Astrocyte (in vitro differentiated cells and primary cell): ENCODE results near the gene RPP25L. TPM values are rescaled to one million over a fixed set of nuclear protein-coding genes. Genes with fewer than 3 reads are reported as not detected.

Source experiments
- DNase-seq: peaks from one replicate; pipeline ENCODE4 v3.0.0-alpha.2; 2010; ENCODE audit warnings: low read depth
- FAIRE-seq: peaks from 2 replicates; lab custom pipeline; 2011; peaks lifted over from hg19 to GRCh38; lab: Jason Lieb, UNC
- H2AFZ ChIP-seq: 2 replicates; pipeline ENCODE4 v1.6.0; 2012; ENCODE audit warnings: low read depth, low read length, inconsistent platforms
- H3K27ac ChIP-seq: 2 replicates; pipeline ENCODE4 v1.5.1; 2011; ENCODE audit warnings: low read depth, low read length, inconsistent platforms
- H3K27me3 ChIP-seq: 2 replicates; pipeline ENCODE4 v1.6.0; 2011; ENCODE audit warnings: low read length, inconsistent platforms; ENCODE audit not compliant: insufficient read depth
- H3K36me3 ChIP-seq: 2 replicates; pipeline ENCODE4 v1.5.1; 2011; ENCODE audit warnings: low read length, inconsistent platforms; ENCODE audit not compliant: insufficient read depth
- H3K4me1 ChIP-seq: 2 replicates; pipeline ENCODE4 v1.5.1; 2011; ENCODE audit warnings: low read length, inconsistent platforms; ENCODE audit not compliant: insufficient read depth
- H3K4me2 ChIP-seq: 2 replicates; pipeline ENCODE4 v1.6.0; 2012; ENCODE audit warnings: low read length, inconsistent platforms
- H3K4me3 ChIP-seq: 2 replicates; pipeline ENCODE4 v1.5.1; 2011; ENCODE audit warnings: low read depth, mild to moderate bottlenecking, low read length, inconsistent platforms; ENCODE audit not compliant: insufficient read depth
- H3K79me2 ChIP-seq: 2 replicates; pipeline ENCODE4 v1.6.0; 2012; ENCODE audit warnings: mild to moderate bottlenecking, low read length, inconsistent platforms; ENCODE audit not compliant: insufficient read depth
- H3K9ac ChIP-seq: 2 replicates; pipeline ENCODE4 v1.6.0; 2012; ENCODE audit warnings: mild to moderate bottlenecking, low read length, inconsistent platforms
- H3K9me3 ChIP-seq: 2 replicates; pipeline ENCODE4 v1.5.1; 2012; ENCODE audit warnings: low read depth, mild to moderate bottlenecking, low read length, inconsistent platforms; ENCODE audit not compliant: insufficient read depth
- H4K20me1 ChIP-seq: 2 replicates; pipeline ENCODE4 v1.6.0; 2012; ENCODE audit warnings: low read length, inconsistent platforms; ENCODE audit not compliant: insufficient read depth
- H3K27ac Mint-ChIP-seq: one replicate; pipeline ENCODE4 v1.8.0; 2021; ENCODE audit warnings: mild to moderate bottlenecking, mixed read lengths; ENCODE audit not compliant: unreplicated experiment
- H3K27me3 Mint-ChIP-seq: one replicate; pipeline ENCODE4 v1.8.0; 2021; ENCODE audit warnings: low read depth, mixed read lengths; ENCODE audit not compliant: unreplicated experiment
- H3K36me3 Mint-ChIP-seq: one replicate; pipeline ENCODE4 v1.8.0; 2021; ENCODE audit warnings: low read depth, mixed read lengths; ENCODE audit not compliant: unreplicated experiment
- H3K4me1 Mint-ChIP-seq: one replicate; pipeline ENCODE4 v1.8.0; 2021; ENCODE audit warnings: low read depth, mixed read lengths; ENCODE audit not compliant: unreplicated experiment
- H3K4me3 Mint-ChIP-seq: one replicate; pipeline ENCODE4 v1.8.0; 2021; ENCODE audit warnings: mild to moderate bottlenecking, moderate library complexity, mixed read lengths; ENCODE audit not compliant: unreplicated experiment
- H3K9me3 Mint-ChIP-seq: one replicate; pipeline ENCODE4 v1.8.0; 2021; ENCODE audit warnings: mild to moderate bottlenecking, mixed read lengths; ENCODE audit not compliant: unreplicated experiment
- CTCF ChIP-seq: IDR thresholded peaks from 2 replicates; pipeline ENCODE4 v1.5.1; 2011; ENCODE audit warnings: low read depth, mild to moderate bottlenecking, inconsistent platforms, low read length, moderate library complexity; ENCODE audit not compliant: insufficient read depth
- EZH2 ChIP-seq: IDR thresholded peaks from 2 replicates; pipeline ENCODE4 v1.6.1; 2012; ENCODE audit warnings: mild to moderate bottlenecking, low read length, inconsistent platforms; ENCODE audit not compliant: insufficient read depth
- total RNA-seq: library from RNA; stranded (reverse); gene quantifications from 2 replicates; pipeline ENCODE4 v1.2.1, GENCODE V29; 2021

Gene RPP25L
- total RNA-seq, 1 donor from 2014 or later: 13.9 TPM

- Histone ChIP-seq H3K36me3 (no peaks in the 10 kb centered on the region), H3K4me2 (no peak overlapping the region), H3K9me3 (no peaks in the 10 kb centered on the region), H3K4me1 (peaks cover 42% of the 10 kb centered on the region), H3K27me3 (no peaks in the 10 kb centered on the region), H3K9ac (no peak overlapping the region), H3K79me2 (peaks cover 8% of the 10 kb centered on the region), H3K4me3 (no peak overlapping the region), H2AFZ (no peak overlapping the region), H3K27ac (no peak overlapping the region), H4K20me1 (peaks cover 4% of the 10 kb centered on the region)
- TF ChIP-seq EZH2 (no peak), CTCF (no peak)
- H3K9me3 Mint-ChIP-seq: no peaks in the 10 kb centered on the region
- H3K4me1 Mint-ChIP-seq: peaks cover 40% of the 10 kb centered on the region
- H3K27ac Mint-ChIP-seq: peak overlapping the region; percentile 18
- no peak for DNase-seq
- H3K4me3 Mint-ChIP-seq: peak overlapping the region; percentile 34
- H3K36me3 Mint-ChIP-seq: peaks cover 6% of the 10 kb centered on the region
- no peak for FAIRE-seq
- peaks cover 2% of the 10 kb centered on the region for H3K27me3 Mint-ChIP-seq
Measured at GRCh38 chr9:34650816-34651215, 38.9 kb upstream of the RPP25L start.

GRCh38 chr9:34648673-34649072 lies 36.8 kb upstream of the RPP25L start:
- H3K4me1 Mint-ChIP-seq: peaks cover 35% of the 10 kb centered on the region
- no peak for FAIRE-seq

More at GRCh38 chr9:34648673-34649072, 36.8 kb upstream of the RPP25L start:
- H3K4me1 ChIP-seq: peaks cover 42% of the 10 kb centered on the region
- H3K9me3 ChIP-seq: no peaks in the 10 kb centered on the region
- peaks cover 8% of the 10 kb centered on the region for H3K79me2 ChIP-seq
- peak overlapping the region; percentile 50 for H3K4me3 Mint-ChIP-seq
- peaks cover 4% of the 10 kb centered on the region for H3K36me3 Mint-ChIP-seq
- peaks cover 4% of the 10 kb centered on the region for H4K20me1 ChIP-seq
- H3K4me3 ChIP-seq: no peak overlapping the region
- no peak for TF ChIP-seq EZH2
- TF ChIP-seq CTCF: no peak
- H2AFZ ChIP-seq: no peak overlapping the region
- no peak overlapping the region for H3K27ac ChIP-seq
- no peak for DNase-seq
- H3K9me3 Mint-ChIP-seq: no peaks in the 10 kb centered on the region
- H3K9ac ChIP-seq: no peak overlapping the region
- H3K36me3 ChIP-seq: no peaks in the 10 kb centered on the region
- H3K27ac Mint-ChIP-seq: no peak overlapping the region
- H3K27me3 Mint-ChIP-seq: no peaks in the 10 kb centered on the region
- no peaks in the 10 kb centered on the region for H3K27me3 ChIP-seq
- H3K4me2 ChIP-seq: no peak overlapping the region
